ENCODE results near the gene AATF. TPM values are rescaled to one million over a fixed set of nuclear protein-coding genes. Genes with fewer than 3 reads are reported as not detected.
A peak's percentile ranks its signal among the peaks of the same experiment; 100 is the strongest.

Gene AATF
- total and polyA plus RNA-seq, 2 experiments from 2014 or later: 31.2 to 35.7 TPM

DNA sequence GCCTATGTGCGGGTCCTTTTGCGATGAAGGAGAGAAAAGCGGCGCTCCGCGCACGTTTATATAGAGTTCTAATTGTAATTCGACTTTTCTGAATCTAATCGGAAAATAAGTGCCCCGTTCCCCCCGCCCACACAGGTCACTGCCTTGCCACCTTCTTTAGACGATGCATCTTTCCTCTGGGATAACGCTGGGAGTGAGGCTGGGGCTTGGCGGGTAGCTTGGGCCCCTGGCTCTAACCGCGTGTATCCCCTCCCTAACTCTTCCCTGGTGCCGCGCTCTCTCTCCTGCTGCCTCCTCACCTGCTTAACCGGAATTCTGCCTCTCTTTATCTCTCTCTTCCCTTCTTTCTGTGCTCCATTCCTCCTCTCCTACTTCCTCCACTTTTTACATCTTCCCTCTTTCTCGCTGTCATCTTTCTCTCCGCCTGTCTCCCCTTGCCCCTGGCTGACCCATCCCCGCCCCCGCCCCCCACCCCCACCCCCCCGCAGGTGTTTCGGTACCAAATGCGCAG is 8.9 kb upstream of the AATF start:
- TF ChIP-seq EZH2phosphoT487 (IDR thresholded peaks at IDR 0.05; ENCODE audit: low read depth, severe bottlenecking, unreplicated experiment) (no peak), EZH2 (IDR thresholded peaks at IDR 0.05; ENCODE audit: borderline replicate concordance) (no peak)
- TF ChIP-seq, protein P1, sequence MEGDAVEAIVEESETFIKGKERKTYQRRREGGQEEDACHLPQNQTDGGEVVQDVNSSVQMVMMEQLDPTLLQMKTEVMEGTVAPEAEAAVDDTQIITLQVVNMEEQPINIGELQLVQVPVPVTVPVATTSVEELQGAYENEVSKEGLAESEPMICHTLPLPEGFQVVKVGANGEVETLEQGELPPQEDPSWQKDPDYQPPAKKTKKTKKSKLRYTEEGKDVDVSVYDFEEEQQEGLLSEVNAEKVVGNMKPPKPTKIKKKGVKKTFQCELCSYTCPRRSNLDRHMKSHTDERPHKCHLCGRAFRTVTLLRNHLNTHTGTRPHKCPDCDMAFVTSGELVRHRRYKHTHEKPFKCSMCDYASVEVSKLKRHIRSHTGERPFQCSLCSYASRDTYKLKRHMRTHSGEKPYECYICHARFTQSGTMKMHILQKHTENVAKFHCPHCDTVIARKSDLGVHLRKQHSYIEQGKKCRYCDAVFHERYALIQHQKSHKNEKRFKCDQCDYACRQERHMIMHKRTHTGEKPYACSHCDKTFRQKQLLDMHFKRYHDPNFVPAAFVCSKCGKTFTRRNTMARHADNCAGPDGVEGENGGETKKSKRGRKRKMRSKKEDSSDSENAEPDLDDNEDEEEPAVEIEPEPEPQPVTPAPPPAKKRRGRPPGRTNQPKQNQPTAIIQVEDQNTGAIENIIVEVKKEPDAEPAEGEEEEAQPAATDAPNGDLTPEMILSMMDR (IDR thresholded peaks at IDR 0.05; ENCODE audit: poor library complexity): no peak
- Histone ChIP-seq H3K4me3 (no peak overlapping the region), H3K4me2 (no peak overlapping the region), H3K36me3 (replicated peaks; ENCODE audit: insufficient read depth, low read depth) (no peaks in the 10 kb centered on the region), H3K27ac (no peak overlapping the region), H3K79me2 (no peaks in the 10 kb centered on the region), H3K27me3 (peaks cover 99% of the 10 kb centered on the region), H3K9me2 (replicated peaks; ENCODE audit: insufficient read depth) (no peaks in the 10 kb centered on the region), H3K4me1 (ENCODE audit: insufficient read depth) (peaks cover 34% of the 10 kb centered on the region), H2AFZ (peak overlapping the region; percentile 31), H4K20me1 (ENCODE audit: insufficient read depth, poor library complexity, severe bottlenecking) (peaks cover 6% of the 10 kb centered on the region), H3K9me3 (ENCODE audit: low read depth) (no peaks in the 10 kb centered on the region)
- whole genome bisulfite sequencing (ENCODE audit: low lambda C conversion rate, missing lambda C conversion rate): 4% methylated on average over 24 of the region's 26 CpGs
- DNase-seq (ENCODE audit: low spot score): no peak

DNA sequence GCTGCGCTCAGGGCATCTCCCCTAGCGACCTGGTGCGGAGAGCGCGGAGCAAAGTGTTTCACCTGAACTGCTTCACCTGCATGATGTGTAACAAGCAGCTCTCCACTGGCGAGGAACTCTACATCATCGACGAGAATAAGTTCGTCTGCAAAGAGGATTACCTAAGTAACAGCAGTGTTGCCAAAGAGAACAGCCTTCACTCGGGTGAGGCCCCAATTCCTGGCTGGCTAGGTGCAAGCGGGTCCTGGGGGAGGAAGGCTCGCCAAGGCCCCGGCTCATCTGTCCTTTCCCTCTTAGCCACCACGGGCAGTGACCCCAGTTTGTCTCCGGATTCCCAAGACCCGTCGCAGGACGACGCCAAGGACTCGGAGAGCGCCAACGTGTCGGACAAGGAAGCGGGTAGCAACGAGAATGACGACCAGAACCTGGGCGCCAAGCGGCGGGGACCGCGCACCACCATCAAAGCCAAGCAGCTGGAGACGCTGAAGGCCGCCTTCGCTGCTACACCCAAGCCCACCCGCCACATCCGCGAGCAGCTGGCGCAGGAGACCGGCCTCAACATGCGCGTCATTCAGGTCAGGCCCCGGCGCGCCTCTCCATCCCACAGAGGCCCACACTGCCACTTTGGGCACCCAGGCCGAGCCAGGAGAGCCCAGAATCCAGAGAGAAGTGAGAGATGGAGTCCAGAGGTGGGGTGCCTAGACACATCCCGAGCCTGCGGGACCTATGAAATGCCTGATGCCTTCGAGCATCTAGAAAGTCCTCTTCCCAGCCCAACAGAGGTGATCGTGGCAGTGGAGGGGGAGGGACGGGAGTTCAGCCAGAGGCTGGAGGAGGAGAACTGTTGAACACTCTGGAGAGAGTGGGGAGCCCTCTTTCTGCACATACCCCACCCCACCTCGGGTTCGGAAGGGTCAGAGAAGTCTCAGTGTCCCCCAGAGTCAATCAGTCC is 8.2 kb upstream of the AATF start:
- Histone ChIP-seq H3K9me3 (ENCODE audit: low read depth) (no peaks in the 10 kb centered on the region), H3K4me1 (ENCODE audit: insufficient read depth) (peaks cover 27% of the 10 kb centered on the region), H3K9me2 (replicated peaks; ENCODE audit: insufficient read depth) (no peaks in the 10 kb centered on the region), H3K79me2 (no peaks in the 10 kb centered on the region), H3K36me3 (replicated peaks; ENCODE audit: insufficient read depth, low read depth) (no peaks in the 10 kb centered on the region), H3K4me2 (no peak overlapping the region), H2AFZ (no peak overlapping the region), H4K20me1 (ENCODE audit: insufficient read depth, poor library complexity, severe bottlenecking) (peaks cover 1% of the 10 kb centered on the region), H3K27ac (no peak overlapping the region), H3K4me3 (no peak overlapping the region), H3K27me3 (peaks cover 99% of the 10 kb centered on the region)
- 15% methylated on average over 50 of the region's 52 CpGs for WGBS (ENCODE audit: low lambda C conversion rate, missing lambda C conversion rate)
- peak; percentile 59 for TF ChIP-seq EZH2 (IDR thresholded peaks at IDR 0.05; ENCODE audit: borderline replicate concordance)
- TF ChIP-seq, protein P1 (IDR thresholded peaks at IDR 0.05; ENCODE audit: poor library complexity): no peak
- TF ChIP-seq EZH2phosphoT487 (IDR thresholded peaks at IDR 0.05; ENCODE audit: low read depth, severe bottlenecking, unreplicated experiment): peak; percentile 67
- no peak for DNase-seq (ENCODE audit: low spot score)

DNA sequence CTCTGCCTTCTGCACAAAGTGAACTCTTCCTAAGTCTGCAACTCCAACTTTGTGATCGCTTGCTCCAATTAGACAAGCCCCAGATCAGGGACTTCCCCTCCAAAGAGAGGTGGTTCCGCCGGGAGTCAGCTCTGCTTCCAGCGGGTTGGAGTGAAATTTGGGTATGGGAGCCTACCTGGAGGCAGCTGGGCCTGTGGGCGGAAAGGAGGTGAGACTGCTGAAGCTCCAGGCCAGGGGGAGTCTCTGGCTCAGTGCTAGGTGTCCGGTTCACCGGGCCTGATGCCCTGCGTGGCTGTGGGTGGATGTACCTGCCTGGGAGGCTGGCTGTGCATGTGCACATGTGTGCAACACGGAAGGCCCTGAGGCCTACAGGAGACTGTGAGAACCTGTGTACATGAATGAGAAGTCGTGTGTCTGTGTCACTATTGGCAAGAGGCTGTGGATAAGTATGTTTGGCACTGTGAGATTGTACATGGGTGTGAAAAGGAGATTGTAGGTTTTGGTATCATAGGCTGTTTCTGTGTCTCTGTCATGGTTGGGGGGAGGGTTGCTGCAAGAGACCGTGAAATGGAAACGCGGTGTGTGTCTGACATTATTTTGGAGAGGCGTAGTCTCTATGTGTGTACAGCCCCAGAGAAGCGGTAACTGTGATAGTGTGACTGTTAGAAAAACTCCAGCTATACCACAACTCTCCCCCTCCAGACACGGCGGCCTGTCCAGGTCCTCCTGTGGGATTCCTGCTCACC is 7.3 kb upstream of the AATF start:
- no peak overlapping the region for H3K4me3 ChIP-seq

More for the DNA sequence above, 7.3 kb upstream of the AATF start:
- TF ChIP-seq, protein P1 (IDR thresholded peaks at IDR 0.05; ENCODE audit: poor library complexity): no peak
- no peak for TF ChIP-seq EZH2phosphoT487 (IDR thresholded peaks at IDR 0.05; ENCODE audit: low read depth, severe bottlenecking, unreplicated experiment)
- no peak for TF ChIP-seq EZH2 (IDR thresholded peaks at IDR 0.05; ENCODE audit: borderline replicate concordance)
- Histone ChIP-seq H3K36me3 (replicated peaks; ENCODE audit: insufficient read depth, low read depth) (no peaks in the 10 kb centered on the region), H2AFZ (no peak overlapping the region), H3K27ac (no peak overlapping the region), H3K4me1 (ENCODE audit: insufficient read depth) (peaks cover 20% of the 10 kb centered on the region), H3K79me2 (no peaks in the 10 kb centered on the region), H3K9me2 (replicated peaks; ENCODE audit: insufficient read depth) (no peaks in the 10 kb centered on the region), H3K27me3 (peaks cover 99% of the 10 kb centered on the region), H4K20me1 (ENCODE audit: insufficient read depth, poor library complexity, severe bottlenecking) (no peaks in the 10 kb centered on the region), H3K4me2 (peak overlapping the region; percentile 73), H3K9me3 (ENCODE audit: low read depth) (no peaks in the 10 kb centered on the region)
- 35% methylated on average over 17 of the region's 17 CpGs for WGBS (ENCODE audit: low lambda C conversion rate, missing lambda C conversion rate)
- DNase-seq (ENCODE audit: low spot score): no peak

Measured in hepatocyte (in vitro differentiated cells).